HFFc6 (cell line): Measurements from ENCODE around the gene UQCRH. TPM values are rescaled to one million over a fixed set of nuclear protein-coding genes. Genes with fewer than 3 reads are reported as not detected.

ENCODE experiments used
- DNase-seq: peaks from one replicate; pipeline ENCODE4 v3.0.0-alpha.2; 2018
- H3K27ac Mint-ChIP-seq: 2 replicates; pipeline ENCODE4 v1.8.0; 2020; ENCODE audit warnings: mild to moderate bottlenecking, mixed read lengths
- H3K27me3 Mint-ChIP-seq: 2 replicates; pipeline ENCODE4 v1.8.0; 2021; ENCODE audit warnings: mild to moderate bottlenecking, moderate library complexity, mixed read lengths; ENCODE audit not compliant: insufficient read depth
- H3K36me3 Mint-ChIP-seq: 2 replicates; pipeline ENCODE4 v1.8.0; 2021; ENCODE audit warnings: low read depth, mixed read lengths
- H3K4me1 Mint-ChIP-seq: 2 replicates; pipeline ENCODE4 v1.8.0; 2020; ENCODE audit warnings: low read depth, mixed read lengths
- H3K4me3 Mint-ChIP-seq: 2 replicates; pipeline ENCODE4 v1.8.0; 2020; ENCODE audit warnings: mild to moderate bottlenecking, moderate library complexity, mixed read lengths
- H3K9me3 Mint-ChIP-seq: 2 replicates; pipeline ENCODE4 v1.8.0; 2020; ENCODE audit warnings: mild to moderate bottlenecking, mixed read lengths
- total RNA-seq, 6 experiments: library from RNA; stranded (reverse); fragmentation: NEBNext Ultra II Directional; extraction: Animal tissue kit (Norgen Biotek cat#: 25700); gene quantifications; 2 replicates in 1 of 6; 3 replicates in 5 of 6; pipeline ENCODE4 v1.2.3, GENCODE V29; 2021
- TF ChIP-seq, protein P1 (sequence below): fragments of 200-600 bp; sonication (generic); IDR thresholded peaks from 2 replicates; pipeline ENCODE4 v1.5.0; 2021; ENCODE audit warnings: antibody characterized with exemption, mild to moderate bottlenecking

UQCRH gene
- total RNA-seq, 6 experiments from 2014 or later, result 211 to 274 (median 260) TPM

GRCh38 chr1:46300673-46301405 lies 2.7 kb upstream of the UQCRH start:
- peak overlapping the region; percentile 98 for H3K4me3 Mint-ChIP-seq
- no peak for DNase-seq
- peaks cover 33% of the 10 kb centered on the region for H3K36me3 Mint-ChIP-seq
- peak overlapping the region; percentile 98 for H3K27ac Mint-ChIP-seq
- TF ChIP-seq, protein P1, sequence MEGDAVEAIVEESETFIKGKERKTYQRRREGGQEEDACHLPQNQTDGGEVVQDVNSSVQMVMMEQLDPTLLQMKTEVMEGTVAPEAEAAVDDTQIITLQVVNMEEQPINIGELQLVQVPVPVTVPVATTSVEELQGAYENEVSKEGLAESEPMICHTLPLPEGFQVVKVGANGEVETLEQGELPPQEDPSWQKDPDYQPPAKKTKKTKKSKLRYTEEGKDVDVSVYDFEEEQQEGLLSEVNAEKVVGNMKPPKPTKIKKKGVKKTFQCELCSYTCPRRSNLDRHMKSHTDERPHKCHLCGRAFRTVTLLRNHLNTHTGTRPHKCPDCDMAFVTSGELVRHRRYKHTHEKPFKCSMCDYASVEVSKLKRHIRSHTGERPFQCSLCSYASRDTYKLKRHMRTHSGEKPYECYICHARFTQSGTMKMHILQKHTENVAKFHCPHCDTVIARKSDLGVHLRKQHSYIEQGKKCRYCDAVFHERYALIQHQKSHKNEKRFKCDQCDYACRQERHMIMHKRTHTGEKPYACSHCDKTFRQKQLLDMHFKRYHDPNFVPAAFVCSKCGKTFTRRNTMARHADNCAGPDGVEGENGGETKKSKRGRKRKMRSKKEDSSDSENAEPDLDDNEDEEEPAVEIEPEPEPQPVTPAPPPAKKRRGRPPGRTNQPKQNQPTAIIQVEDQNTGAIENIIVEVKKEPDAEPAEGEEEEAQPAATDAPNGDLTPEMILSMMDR, result no peak
- no peaks in the 10 kb centered on the region for H3K9me3 Mint-ChIP-seq
- H3K27me3 Mint-ChIP-seq, result peaks cover 2% of the 10 kb centered on the region
- H3K4me1 Mint-ChIP-seq, result peaks cover 37% of the 10 kb centered on the region

GRCh38 chr1:46301406-46301807 lies 2.1 kb upstream of the UQCRH start:
- Mint-ChIP-seq H3K27ac (peak overlapping the region; percentile 98), H3K36me3 (peaks cover 31% of the 10 kb centered on the region), H3K9me3 (no peaks in the 10 kb centered on the region), H3K4me3 (peak overlapping the region; percentile 98), H3K4me1 (peaks cover 43% of the 10 kb centered on the region), H3K27me3 (peaks cover 2% of the 10 kb centered on the region)
- DNase-seq, result no peak
- TF ChIP-seq, protein P1, result no peak

DNA sequence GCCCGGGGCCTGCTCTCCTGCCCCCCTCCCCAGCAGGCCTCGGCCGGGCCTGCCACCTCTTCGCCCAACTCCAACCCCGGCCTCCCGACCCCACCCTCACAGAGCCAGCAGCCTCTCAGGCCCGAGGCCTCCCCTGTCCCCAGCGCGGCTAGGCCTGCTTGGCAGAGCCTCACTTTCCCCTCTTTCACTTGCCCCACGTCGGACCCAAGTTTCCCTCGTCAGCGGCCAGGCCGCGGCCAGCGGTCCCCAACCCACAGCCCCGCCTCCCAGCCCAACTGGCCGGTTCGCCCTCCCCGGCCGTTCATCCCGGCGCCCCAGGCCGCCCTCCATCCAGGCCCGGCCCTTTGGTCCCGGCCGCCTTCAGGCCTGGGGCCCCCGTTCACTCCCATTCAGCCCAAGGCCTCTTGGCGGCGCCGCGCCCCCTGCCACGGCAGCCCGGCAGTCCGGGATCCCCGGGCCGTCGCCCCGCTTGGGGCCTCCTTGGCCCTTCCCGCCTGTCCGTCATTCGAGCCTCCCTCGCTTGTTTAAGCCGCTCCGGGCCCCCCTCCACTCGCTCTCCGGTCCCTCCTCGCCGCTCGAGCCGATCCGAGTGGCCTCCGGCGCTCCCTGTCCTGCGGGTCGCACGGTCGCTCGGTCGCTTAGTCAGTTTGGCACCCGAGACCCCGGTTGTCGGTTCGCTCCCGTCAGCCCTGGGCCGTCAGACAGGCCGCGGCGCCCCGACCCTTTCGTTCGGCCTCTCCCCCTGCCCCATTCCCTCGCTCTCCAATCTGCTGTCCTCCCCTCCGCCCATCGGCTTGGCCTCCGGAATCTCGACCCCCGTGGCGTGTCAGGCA lies 1.5 kb upstream of the UQCRH start:
- peaks cover 2% of the 10 kb centered on the region for H3K27me3 Mint-ChIP-seq
- H3K36me3 Mint-ChIP-seq, result peaks cover 25% of the 10 kb centered on the region
- peaks cover 43% of the 10 kb centered on the region for H3K4me1 Mint-ChIP-seq
- H3K27ac Mint-ChIP-seq, result peak overlapping the region; percentile 98
- peak overlapping the region; percentile 98 for H3K4me3 Mint-ChIP-seq
- peak; percentile 14 for DNase-seq
- H3K9me3 Mint-ChIP-seq, result no peaks in the 10 kb centered on the region
- TF ChIP-seq, protein P1, result peak; percentile 49

- TF ChIP-seq, protein P1, result no peak
- Mint-ChIP-seq H3K4me3 (peak overlapping the region; percentile 98), H3K27me3 (peaks cover 2% of the 10 kb centered on the region), H3K4me1 (peaks cover 47% of the 10 kb centered on the region), H3K27ac (peak overlapping the region; percentile 98), H3K9me3 (no peaks in the 10 kb centered on the region), H3K36me3 (peaks cover 19% of the 10 kb centered on the region)
- no peak for DNase-seq
These were observed 859 bp upstream of the UQCRH start for GRCh38 chr1:46302641-46303037.

DNA sequence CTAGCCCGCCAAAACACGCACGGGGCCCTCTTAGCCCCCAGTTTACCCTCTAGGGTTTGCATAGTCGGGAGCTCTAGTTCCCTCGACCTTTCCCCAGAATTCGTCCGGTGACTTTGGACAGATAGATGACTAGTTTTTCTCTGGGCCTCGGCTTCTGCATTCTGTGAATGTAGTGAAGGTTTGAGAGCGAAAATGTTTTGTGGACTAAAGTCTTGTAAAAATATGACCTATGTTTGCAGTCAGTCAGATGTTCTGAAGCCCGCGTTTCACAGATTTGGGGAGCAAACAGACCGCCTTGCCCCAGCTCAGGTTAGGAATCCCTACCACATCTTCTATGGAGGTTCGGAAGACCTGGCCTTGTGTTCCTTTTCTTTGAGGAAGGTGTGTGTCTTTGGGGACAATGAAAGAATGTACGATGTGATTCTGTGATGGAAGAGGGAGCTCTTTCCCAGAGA lies 401 bp downstream of the UQCRH start:
- DNase-seq, result no peak
- Mint-ChIP-seq H3K27me3 (peaks cover 2% of the 10 kb centered on the region), H3K36me3 (peaks cover 17% of the 10 kb centered on the region; the same call in 1 of the 2 replicates), H3K4me1 (peaks cover 42% of the 10 kb centered on the region), H3K4me3 (peak overlapping the region; percentile 98), H3K27ac (peak overlapping the region; percentile 98), H3K9me3 (no peaks in the 10 kb centered on the region)
- TF ChIP-seq, protein P1, result no peak
